Measurements from ENCODE around the gene GNB1.

GNB1 gene

GRCh38 chr1:1922702-1922955 is 31.7 kb upstream of the GNB1 start:
- no peak for DNase-seq

- no peak for DNase-seq
Measured at GRCh38 chr1:1921901-1922701, 31.2 kb upstream of the GNB1 start.

- DNase-seq: no peak
Measured at GRCh38 chr1:1921459-1921862, 30.6 kb upstream of the GNB1 start.

- DNase-seq: no peak
Measured at GRCh38 chr1:1920608-1921458, 29.9 kb upstream of the GNB1 start.

GRCh38 chr1:1920057-1920607 is 29.2 kb upstream of the GNB1 start:
- no peak for DNase-seq

GRCh38 chr1:1919304-1920056 is 28.6 kb upstream of the GNB1 start:
- peak; percentile 97 to 100 (median 98) for DNase-seq

GRCh38 chr1:1918901-1919303 is 28.0 kb upstream of the GNB1 start, which contains the start of gene TMEM52:
Gene TMEM52 (minus strand): TSS chr1:1919279. CDS start chr1:1919265, 14 bp downstream.
- DNase-seq: no peak

GRCh38 chr1:1917995-1918900 is 27.4 kb upstream of the GNB1 start:
- no peak for DNase-seq

- DNase-seq: no peak
Measured at GRCh38 chr1:1917304-1917976, 26.6 kb upstream of the GNB1 start.

GRCh38 chr1:1916851-1917251 is 26.0 kb upstream of the GNB1 start:
- no peak for DNase-seq

- no peak for DNase-seq
Measured at GRCh38 chr1:1915911-1916840, 25.3 kb upstream of the GNB1 start.

- DNase-seq: no peak
Measured at GRCh38 chr1:1914971-1915692, 24.2 kb upstream of the GNB1 start, which contains the start of gene CALML6. Gene CALML6 (plus strand): TSS chr1:1915260. CDS start chr1:1915281, 21 bp downstream.

GRCh38 chr1:1914101-1914970 is 23.4 kb upstream of the GNB1 start:
- DNase-seq: no peak

GRCh38 chr1:1911350-1912041 is 20.6 kb upstream of the GNB1 start:
- DNase-seq: no peak

GRCh38 chr1:1910651-1911331 is 19.9 kb upstream of the GNB1 start:
- DNase-seq: no peak

- DNase-seq: no peak
Measured at GRCh38 chr1:1910033-1910465, 19.2 kb upstream of the GNB1 start.

- DNase-seq: no peak
Measured at GRCh38 chr1:1908506-1908791, 17.6 kb upstream of the GNB1 start.
